Common myeloid progenitor, CD34-positive (primary cell): ENCODE results near the gene PITPNB.

Experiments used
- CTCF ChIA-PET: fragments of 350-600 bp; sonication (Branson Sonifier 250); formaldehyde crosslinking; loops from one replicate; lab custom pipeline; 2021; ENCODE audit warnings: antibody characterized with exemption; lab: Charles Lee
- POLR2A ChIA-PET: fragments of 350-600 bp; sonication (Branson Sonifier 250); formaldehyde crosslinking; loops from one replicate; lab custom pipeline; 2021; ENCODE audit warnings: antibody characterized with exemption; lab: Charles Lee
- DNase-seq, 3 donors: peaks; one replicate each; pipeline versions ENCODE4 v3.0.0 to v3.0.0-alpha.2; 2013
- H3K27ac ChIP-seq, 2 experiments: 1 replicate in 1 of 2; 2 replicates in 1 of 2; pipeline ENCODE4 v1.7.0; 2013; ENCODE audit warnings: inconsistent platforms in 2 of 2, low read length in 2 of 2, mild to moderate bottlenecking in 2 of 2, low read depth in 1 of 2, moderate library complexity in 1 of 2; ENCODE audit not compliant: severe bottlenecking in 2 of 2, insufficient read depth in 1 of 2, poor library complexity in 1 of 2
- H3K27me3 ChIP-seq, 5 experiments: replicated peaks in 2 of 5; 1 replicate in 3 of 5; 2 replicates in 2 of 5; pipeline versions ENCODE4 v1.6.1 to v1.7.0; 2013; ENCODE audit warnings: low read length in 4 of 5, mild to moderate bottlenecking in 2 of 5, moderate library complexity in 2 of 5, inconsistent platforms in 1 of 5; ENCODE audit not compliant: insufficient read depth in 5 of 5, control insufficient read depth in 4 of 5
- H3K36me3 ChIP-seq, 4 experiments: 1 replicate in 2 of 4; 2 replicates in 2 of 4; pipeline versions ENCODE4 v1.6.1 to v1.7.0; 2013; ENCODE audit warnings: low read length in 3 of 4, control low read depth in 1 of 4, mild to moderate bottlenecking in 1 of 4; ENCODE audit not compliant: control insufficient read depth in 4 of 4, insufficient read depth in 4 of 4
- H3K4me1 ChIP-seq, 4 experiments: 1 replicate in 3 of 4; 2 replicates in 1 of 4; pipeline versions ENCODE4 v1.6.1 to v1.7.1; 2013; ENCODE audit warnings: low read length in 3 of 4, mild to moderate bottlenecking in 3 of 4, control low read depth in 1 of 4, inconsistent platforms in 1 of 4, moderate library complexity in 1 of 4; ENCODE audit not compliant: control insufficient read depth in 4 of 4, insufficient read depth in 4 of 4; ENCODE audit errors: control extremely low read depth in 1 of 4
- H3K4me3 ChIP-seq, 7 experiments: 1 replicate in 4 of 7; 2 replicates in 3 of 7; pipeline versions ENCODE4 v1.5.1 to v1.7.0; 2013; ENCODE audit warnings: mild to moderate bottlenecking in 7 of 7, low read length in 6 of 7, moderate library complexity in 6 of 7, inconsistent platforms in 2 of 7, low read depth in 2 of 7, control low read depth in 1 of 7; ENCODE audit not compliant: insufficient read depth in 4 of 7, control insufficient read depth in 1 of 7; ENCODE audit errors: extremely low read depth in 1 of 7
- H3K9me3 ChIP-seq, 5 experiments: 1 replicate in 4 of 5; 2 replicates in 1 of 5; pipeline versions ENCODE4 v1.6.1 to v1.7.1; 2013; ENCODE audit warnings: low read length in 4 of 5, mild to moderate bottlenecking in 2 of 5, inconsistent platforms in 1 of 5, low read depth in 1 of 5, moderate library complexity in 1 of 5; ENCODE audit not compliant: control insufficient read depth in 4 of 5, insufficient read depth in 2 of 5; ENCODE audit errors: control extremely low read depth in 1 of 5
- WGBS: methylation state at CpG from one replicate; pipeline ENCODE4 v1.1.5; 2013; ENCODE audit not compliant: insufficient coverage; 5-methylcytosine and 5-hydroxymethylcytosine counted together

Gene PITPNB

GRCh38 chr22:27906241-27906640 lies 12.8 kb downstream of the PITPNB start:
- ChIA-PET POLR2A (no interaction called here), CTCF (no interaction called here)
- Histone ChIP-seq H3K4me3 (no peak overlapping the region), H3K27ac (no peak overlapping the region), H3K9me3 (no peaks in the 10 kb centered on the region), H3K27me3 (no peaks in the 10 kb centered on the region), H3K4me1 (no peaks in the 10 kb centered on the region), H3K36me3 (peaks cover 12 to 65% (median 30%) of the 10 kb centered on the region in 4 experiments)
- 83% methylated on average over 1 of the region's 2 CpGs for WGBS
- DNase-seq: no peak

GRCh38 chr22:27905653-27906052 lies 13.4 kb downstream of the PITPNB start:
- CTCF ChIA-PET: no interaction called here

GRCh38 chr22:27903805-27904473 lies 15.1 kb downstream of the PITPNB start:
- peak in 2 of 3 donors; percentile 40 to 61 for DNase-seq
- no CpG with 5 or more reads among the region's 3 CpGs for WGBS
- no peaks in the 10 kb centered on the region for H3K9me3 ChIP-seq
- ChIA-PET POLR2A (no interaction called here), CTCF (interaction anchor here (1.2 kb wide), 1 partner anchor 100 kb away, joined by 3 read pairs; no protein-coding TSS in a partner anchor)
- no peak overlapping the region for H3K4me3 ChIP-seq
- no peaks in the 10 kb centered on the region for H3K4me1 ChIP-seq
- no peak overlapping the region for H3K27ac ChIP-seq
- no peaks in the 10 kb centered on the region for H3K27me3 ChIP-seq
- H3K36me3 ChIP-seq: peaks cover 13 to 60% (median 29%) of the 10 kb centered on the region in 4 experiments

More at GRCh38 chr22:27905653-27906052, 13.4 kb downstream of the PITPNB start:
- no peaks in the 10 kb centered on the region for H3K9me3 ChIP-seq
- no peaks in the 10 kb centered on the region for H3K27me3 ChIP-seq
- H3K4me1 ChIP-seq: no peaks in the 10 kb centered on the region
- H3K27ac ChIP-seq: no peak overlapping the region
- 92% methylated on average over 2 of the region's 4 CpGs for WGBS
- no peak overlapping the region for H3K4me3 ChIP-seq
- H3K36me3 ChIP-seq: peaks cover 12 to 66% (median 31%) of the 10 kb centered on the region in 4 experiments
- no peak for DNase-seq
- POLR2A ChIA-PET: no interaction called here

- Histone ChIP-seq H3K9me3 (no peaks in the 10 kb centered on the region), H3K27me3 (no peaks in the 10 kb centered on the region), H3K4me1 (no peaks in the 10 kb centered on the region), H3K36me3 (peaks cover 25 to 68% (median 39%) of the 10 kb centered on the region in 4 experiments), H3K4me3 (no peak overlapping the region), H3K27ac (no peak overlapping the region)
- WGBS: no CpG with 5 or more reads among the region's 1 CpG
- CTCF ChIA-PET: interaction anchor here (1.2 to 3.4 kb wide), 4 partner anchors 12 to 114 kb away, joined by 3 to 14 read pairs (median 4); no protein-coding TSS in a partner anchor
- POLR2A ChIA-PET: no interaction called here
- DNase-seq: no peak
Measured at GRCh38 chr22:27900153-27900552, 18.9 kb downstream of the PITPNB start.

- no peaks in the 10 kb centered on the region for H3K4me1 ChIP-seq
- CTCF ChIA-PET: no interaction called here
- no peaks in the 10 kb centered on the region for H3K9me3 ChIP-seq
- H3K36me3 ChIP-seq: peaks cover 30 to 78% (median 59%) of the 10 kb centered on the region in 4 experiments
- no peak overlapping the region for H3K4me3 ChIP-seq
- H3K27ac ChIP-seq: no peak overlapping the region
- H3K27me3 ChIP-seq: no peaks in the 10 kb centered on the region
- no peak for DNase-seq
- POLR2A ChIA-PET: interaction anchor here (0.5 kb wide), 1 partner anchor 51 kb away, joined by 3 read pairs; no protein-coding TSS in a partner anchor
- WGBS: 98% methylated on average over 5 of the region's 6 CpGs
Measured at GRCh38 chr22:27896245-27896644, 22.8 kb downstream of the PITPNB start.

- H3K27me3 ChIP-seq: no peaks in the 10 kb centered on the region
- H3K4me1 ChIP-seq: no peaks in the 10 kb centered on the region
- no peak for DNase-seq
- CTCF ChIA-PET: interaction anchor here (2.2 kb wide), 1 partner anchor 15 kb away, joined by 6 read pairs; no protein-coding TSS in a partner anchor
- H3K36me3 ChIP-seq: peaks cover 30 to 78% (median 58%) of the 10 kb centered on the region in 4 experiments
- H3K9me3 ChIP-seq: no peaks in the 10 kb centered on the region
- no peak overlapping the region for H3K4me3 ChIP-seq
- WGBS: 100% methylated on average over 1 of the region's 4 CpGs
- POLR2A ChIA-PET: no interaction called here
- no peak overlapping the region for H3K27ac ChIP-seq
Measured at GRCh38 chr22:27895600-27895999, 23.5 kb downstream of the PITPNB start.

GRCh38 chr22:27892811-27893210 lies 26.2 kb downstream of the PITPNB start:
- no peaks in the 10 kb centered on the region for H3K9me3 ChIP-seq
- 74% methylated on average over 3 of the region's 5 CpGs for WGBS
- H3K4me1 ChIP-seq: peaks cover 0 to 12% (median 6%) of the 10 kb centered on the region in 4 experiments
- no peak overlapping the region for H3K4me3 ChIP-seq
- H3K27me3 ChIP-seq: no peaks in the 10 kb centered on the region
- ChIA-PET POLR2A (no interaction called here), CTCF (no interaction called here)
- no peak overlapping the region for H3K27ac ChIP-seq
- H3K36me3 ChIP-seq: peaks cover 26 to 83% (median 62%) of the 10 kb centered on the region in 4 experiments
- DNase-seq: no peak
